ENCODE results near the gene FRMPD1.

The FRMPD1 gene

DNA sequence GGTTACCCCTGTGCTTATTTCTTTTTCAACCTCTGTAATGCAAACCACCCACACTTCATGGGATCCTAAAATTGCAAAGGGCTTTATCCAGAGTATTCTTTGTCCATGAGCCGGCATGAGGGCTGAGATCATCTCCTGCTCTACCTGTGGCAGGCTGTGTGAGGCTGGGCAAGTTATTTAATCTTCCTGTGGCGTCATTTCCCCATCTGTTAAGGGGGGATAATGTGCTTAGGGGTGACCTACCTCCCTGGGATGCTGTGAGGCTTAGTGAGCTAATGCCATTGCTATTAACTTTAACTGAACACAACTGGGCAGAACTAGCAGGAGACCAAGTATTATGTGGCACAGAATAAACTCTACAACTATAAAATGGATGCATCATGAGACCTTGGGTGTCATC, 17.0 kb downstream of the FRMPD1 start:
- Histone ChIP-seq H3K36me3 (ENCODE audit: control insufficient read depth in 2 of 2, insufficient read depth in 1 of 2, low read length in 2 of 2) (no peaks in the 10 kb centered on the region), H3K4me1 (ENCODE audit: control insufficient read depth, insufficient read depth, low read length) (no peaks in the 10 kb centered on the region), H3K4me3 (ENCODE audit: low read depth, low read length) (no peak overlapping the region), H3K9me3 (ENCODE audit: control insufficient read depth, insufficient read depth, low read depth, low read length) (no peaks in the 10 kb centered on the region), H3K27ac (ENCODE audit: extremely low read depth, low read depth, low read length) (no peak overlapping the region)
- ChIA-PET POLR2A (no interaction called here), CTCF (interaction anchor here (0.6 to 1.0 kb wide), 2 partner anchors 78 to 81 kb away, joined by 4 read pairs; no protein-coding TSS in a partner anchor)
- TF ChIP-seq MZF1 (tag by site-specific recombination; IDR thresholded peaks at IDR 0.05; ENCODE audit: borderline replicate concordance) (no peak), GLIS1 (tag by site-specific recombination; IDR thresholded peaks at IDR 0.05) (peak; percentile 20; the same call in 1 of the 2 replicates)

DNA sequence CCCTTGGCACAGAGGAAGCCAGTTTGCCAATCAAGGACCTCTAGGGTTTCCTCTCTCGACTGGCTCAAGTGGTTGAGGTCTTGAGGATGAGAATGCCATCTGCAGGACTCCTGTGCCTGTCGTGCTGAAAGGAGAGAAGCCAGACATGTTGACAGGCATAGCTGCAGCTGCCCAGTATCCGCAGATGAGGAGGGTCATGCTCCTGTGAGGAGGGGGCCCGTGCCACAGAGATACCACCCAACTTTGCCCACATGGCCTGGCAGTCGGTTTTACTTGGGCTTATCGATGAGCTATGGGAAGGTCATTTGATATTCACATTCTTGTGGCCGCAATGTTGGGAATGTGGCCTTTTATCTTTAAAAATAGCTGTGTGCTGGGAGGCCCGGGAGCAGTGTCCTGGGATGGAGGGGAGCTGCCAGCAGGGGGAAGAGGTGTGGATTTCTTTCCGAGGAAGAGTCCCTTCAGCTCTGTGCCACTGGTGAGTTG, 17.4 kb downstream of the FRMPD1 start:
- Histone ChIP-seq H3K4me1 (ENCODE audit: control insufficient read depth, insufficient read depth, low read length) (no peaks in the 10 kb centered on the region), H3K9me3 (ENCODE audit: control insufficient read depth, insufficient read depth, low read depth, low read length) (no peaks in the 10 kb centered on the region), H3K4me3 (ENCODE audit: low read depth, low read length) (no peak overlapping the region), H3K36me3 (ENCODE audit: control insufficient read depth in 2 of 2, insufficient read depth in 1 of 2, low read length in 2 of 2) (no peaks in the 10 kb centered on the region), H3K27ac (ENCODE audit: extremely low read depth, low read depth, low read length) (no peak overlapping the region)
- ChIA-PET CTCF (interaction anchor here (1.0 kb wide), 1 partner anchor 78 kb away, joined by 4 read pairs; no protein-coding TSS in a partner anchor), POLR2A (interaction anchor here (0.7 kb wide), 1 partner anchor 9 kb away, joined by 4 read pairs; no protein-coding TSS in a partner anchor)
- TF ChIP-seq, protein P1, sequence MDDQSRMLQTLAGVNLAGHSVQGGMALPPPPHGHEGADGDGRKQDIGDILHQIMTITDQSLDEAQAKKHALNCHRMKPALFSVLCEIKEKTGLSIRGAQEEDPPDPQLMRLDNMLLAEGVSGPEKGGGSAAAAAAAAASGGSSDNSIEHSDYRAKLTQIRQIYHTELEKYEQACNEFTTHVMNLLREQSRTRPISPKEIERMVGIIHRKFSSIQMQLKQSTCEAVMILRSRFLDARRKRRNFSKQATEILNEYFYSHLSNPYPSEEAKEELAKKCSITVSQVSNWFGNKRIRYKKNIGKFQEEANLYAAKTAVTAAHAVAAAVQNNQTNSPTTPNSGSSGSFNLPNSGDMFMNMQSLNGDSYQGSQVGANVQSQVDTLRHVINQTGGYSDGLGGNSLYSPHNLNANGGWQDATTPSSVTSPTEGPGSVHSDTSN (CRISPR knock-in tag; IDR thresholded peaks at IDR 0.05), result no peak
- TF ChIP-seq ZNF514 (tag by site-specific recombination; IDR thresholded peaks at IDR 0.05), result no peak
- no peak for TF ChIP-seq ZNF341 (tag by site-specific recombination; IDR thresholded peaks at IDR 0.05; ENCODE audit: low read depth)
- no peak for TF ChIP-seq ZNF571 (tag by site-specific recombination; IDR thresholded peaks at IDR 0.05)
- no peak for TF ChIP-seq GLI2 (tag by site-specific recombination; IDR thresholded peaks at IDR 0.05; ENCODE audit: borderline replicate concordance, low read depth)
- TF ChIP-seq ZNF660 (tag by site-specific recombination; IDR thresholded peaks at IDR 0.05), result no peak
- TF ChIP-seq, protein P2, sequence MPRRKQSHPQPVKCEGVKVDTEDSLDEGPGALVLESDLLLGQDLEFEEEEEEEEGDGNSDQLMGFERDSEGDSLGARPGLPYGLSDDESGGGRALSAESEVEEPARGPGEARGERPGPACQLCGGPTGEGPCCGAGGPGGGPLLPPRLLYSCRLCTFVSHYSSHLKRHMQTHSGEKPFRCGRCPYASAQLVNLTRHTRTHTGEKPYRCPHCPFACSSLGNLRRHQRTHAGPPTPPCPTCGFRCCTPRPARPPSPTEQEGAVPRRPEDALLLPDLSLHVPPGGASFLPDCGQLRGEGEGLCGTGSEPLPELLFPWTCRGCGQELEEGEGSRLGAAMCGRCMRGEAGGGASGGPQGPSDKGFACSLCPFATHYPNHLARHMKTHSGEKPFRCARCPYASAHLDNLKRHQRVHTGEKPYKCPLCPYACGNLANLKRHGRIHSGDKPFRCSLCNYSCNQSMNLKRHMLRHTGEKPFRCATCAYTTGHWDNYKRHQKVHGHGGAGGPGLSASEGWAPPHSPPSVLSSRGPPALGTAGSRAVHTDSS (tag by site-specific recombination; IDR thresholded peaks at IDR 0.05), result no peak
- TF ChIP-seq HOXC10 (CRISPR knock-in tag; IDR thresholded peaks at IDR 0.05), result no peak
- TF ChIP-seq ZNF837 (tag by site-specific recombination; IDR thresholded peaks at IDR 0.05), result no peak
- TF ChIP-seq ZNF530 (tag by site-specific recombination; IDR thresholded peaks at IDR 0.05; ENCODE audit: low read depth), result no peak
- no peak for TF ChIP-seq ZNF658 (tag by site-specific recombination; IDR thresholded peaks at IDR 0.05)

DNA sequence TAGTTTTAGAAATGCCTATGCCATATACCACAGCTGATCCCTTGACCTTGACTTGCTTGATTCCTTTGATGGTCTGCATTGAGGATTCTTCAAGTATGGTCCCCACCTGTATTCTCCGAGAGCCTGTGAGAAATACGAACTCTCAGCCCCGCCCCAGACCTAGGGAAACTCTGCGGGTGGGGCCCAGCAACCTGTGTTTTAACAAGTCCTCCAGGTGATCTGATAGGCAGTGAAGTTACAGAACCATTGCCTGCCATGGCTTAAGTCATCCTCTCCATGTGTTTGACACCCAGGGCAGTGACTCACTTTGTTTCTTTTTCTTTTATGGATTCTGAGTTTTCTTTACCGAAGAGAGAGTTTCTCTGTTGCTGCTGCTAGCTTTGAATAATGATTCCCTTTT, 18.5 kb downstream of the FRMPD1 start:
- Histone ChIP-seq H3K9me3 (ENCODE audit: control insufficient read depth, insufficient read depth, low read depth, low read length) (no peaks in the 10 kb centered on the region), H3K4me1 (ENCODE audit: control insufficient read depth, insufficient read depth, low read length) (no peaks in the 10 kb centered on the region), H3K27ac (ENCODE audit: extremely low read depth, low read depth, low read length) (no peak overlapping the region), H3K36me3 (ENCODE audit: control insufficient read depth in 2 of 2, insufficient read depth in 1 of 2, low read length in 2 of 2) (no peaks in the 10 kb centered on the region), H3K4me3 (ENCODE audit: low read depth, low read length) (no peak overlapping the region)
- TF ChIP-seq ZBTB1 (tag by site-specific recombination; IDR thresholded peaks at IDR 0.05) (no peak), ZBTB20 (tag by site-specific recombination; IDR thresholded peaks at IDR 0.05) (peak; percentile 39; the same call in 1 of the 2 replicates)
- ChIA-PET CTCF (no interaction called here), POLR2A (no interaction called here)

DNA sequence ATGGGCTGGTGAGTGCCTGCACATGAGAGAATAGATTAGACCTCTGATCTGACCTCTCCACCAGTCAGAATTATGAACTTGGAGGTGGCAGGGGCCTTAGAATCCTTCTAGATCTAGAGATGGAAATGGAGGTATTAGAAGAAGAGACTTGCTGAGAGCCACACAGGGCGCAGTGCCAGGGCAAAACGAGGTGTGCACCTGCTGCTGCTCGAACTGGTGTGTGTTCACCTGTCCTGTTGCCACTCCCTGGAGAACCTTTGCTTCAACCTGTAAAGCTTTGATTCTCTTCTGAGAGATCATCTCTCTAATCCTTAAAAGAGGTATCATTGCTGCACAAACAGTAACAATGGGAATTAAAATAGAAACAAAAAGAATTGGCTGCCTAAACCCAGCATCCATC, 24.9 kb downstream of the FRMPD1 start:
- ChIA-PET CTCF (no interaction called here), POLR2A (interaction anchor here (0.6 kb wide), 1 partner anchor 101 kb away, joined by 3 read pairs; no protein-coding TSS in a partner anchor)
- H3K27ac ChIP-seq (ENCODE audit: extremely low read depth, low read depth, low read length), result no peak overlapping the region
- TF ChIP-seq, protein P3, sequence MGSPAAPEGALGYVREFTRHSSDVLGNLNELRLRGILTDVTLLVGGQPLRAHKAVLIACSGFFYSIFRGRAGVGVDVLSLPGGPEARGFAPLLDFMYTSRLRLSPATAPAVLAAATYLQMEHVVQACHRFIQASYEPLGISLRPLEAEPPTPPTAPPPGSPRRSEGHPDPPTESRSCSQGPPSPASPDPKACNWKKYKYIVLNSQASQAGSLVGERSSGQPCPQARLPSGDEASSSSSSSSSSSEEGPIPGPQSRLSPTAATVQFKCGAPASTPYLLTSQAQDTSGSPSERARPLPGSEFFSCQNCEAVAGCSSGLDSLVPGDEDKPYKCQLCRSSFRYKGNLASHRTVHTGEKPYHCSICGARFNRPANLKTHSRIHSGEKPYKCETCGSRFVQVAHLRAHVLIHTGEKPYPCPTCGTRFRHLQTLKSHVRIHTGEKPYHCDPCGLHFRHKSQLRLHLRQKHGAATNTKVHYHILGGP (tag by site-specific recombination; IDR thresholded peaks at IDR 0.05), result no peak
- TF ChIP-seq ZNF558 (tag by site-specific recombination; IDR thresholded peaks at IDR 0.05) (no peak), ZNF792 (tag by site-specific recombination; IDR thresholded peaks at IDR 0.05) (no peak), ZNF133 (tag by site-specific recombination; IDR thresholded peaks at IDR 0.05) (no peak), ZNF629 (tag by site-specific recombination; IDR thresholded peaks at IDR 0.05) (no peak), ZNF560 (tag by site-specific recombination; IDR thresholded peaks at IDR 0.05; ENCODE audit: borderline replicate concordance) (no peak), ZNF112 (tag by site-specific recombination; IDR thresholded peaks at IDR 0.05) (no peak), SP3 (tag by site-specific recombination; IDR thresholded peaks at IDR 0.05) (no peak), YY1 (tag by site-specific recombination; IDR thresholded peaks at IDR 0.05) (no peak), HOXA7 (CRISPR knock-in tag; IDR thresholded peaks at IDR 0.05; ENCODE audit: borderline replicate concordance) (no peak)
- TF ChIP-seq, protein P4, sequence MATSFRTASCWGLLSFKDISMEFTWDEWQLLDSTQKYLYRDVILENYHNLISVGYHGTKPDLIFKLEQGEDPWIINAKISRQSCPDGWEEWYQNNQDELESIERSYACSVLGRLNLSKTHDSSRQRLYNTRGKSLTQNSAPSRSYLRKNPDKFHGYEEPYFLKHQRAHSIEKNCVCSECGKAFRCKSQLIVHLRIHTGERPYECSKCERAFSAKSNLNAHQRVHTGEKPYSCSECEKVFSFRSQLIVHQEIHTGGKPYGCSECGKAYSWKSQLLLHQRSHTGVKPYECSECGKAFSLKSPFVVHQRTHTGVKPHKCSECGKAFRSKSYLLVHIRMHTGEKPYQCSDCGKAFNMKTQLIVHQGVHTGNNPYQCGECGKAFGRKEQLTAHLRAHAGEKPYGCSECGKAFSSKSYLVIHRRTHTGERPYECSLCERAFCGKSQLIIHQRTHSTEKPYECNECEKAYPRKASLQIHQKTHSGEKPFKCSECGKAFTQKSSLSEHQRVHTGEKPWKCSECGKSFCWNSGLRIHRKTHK (tag by site-specific recombination; IDR thresholded peaks at IDR 0.05), result no peak

More for the DNA sequence above, 24.9 kb downstream of the FRMPD1 start:
- H3K36me3 ChIP-seq (ENCODE audit: control insufficient read depth in 2 of 2, insufficient read depth in 1 of 2, low read length in 2 of 2), result no peaks in the 10 kb centered on the region
- H3K9me3 ChIP-seq (ENCODE audit: control insufficient read depth, insufficient read depth, low read depth, low read length), result no peaks in the 10 kb centered on the region
- H3K4me3 ChIP-seq (ENCODE audit: low read depth, low read length), result no peak overlapping the region
- no peaks in the 10 kb centered on the region for H3K4me1 ChIP-seq (ENCODE audit: control insufficient read depth, insufficient read depth, low read length)

Data from HEK293 (cell line).